HFF-Myc (cell line): Measurements from ENCODE around the gene SLC39A3.

ENCODE experiments used
- DNase-seq: peaks from one replicate; pipeline ENCODE4 v3.0.0-alpha.2; 2011; ENCODE audit warnings: low read depth; ENCODE audit errors: extremely low read depth
- H3K4me3 ChIP-seq: replicated peaks from 2 replicates; pipeline ENCODE4 v1.5.1; 2011; ENCODE audit warnings: low read depth, mild to moderate bottlenecking, control low read depth, low read length
- TF ChIP-seq, protein P1 (sequence below): IDR thresholded peaks from 2 replicates; pipeline ENCODE4 v1.5.1; 2012; ENCODE audit warnings: mild to moderate bottlenecking, low read depth, low read length, control low read depth; ENCODE audit errors: missing control alignments

SLC39A3 gene

GRCh38 chr19:2782329-2782935 is 42.6 kb upstream of the SLC39A3 start:
- TF ChIP-seq, protein P1, sequence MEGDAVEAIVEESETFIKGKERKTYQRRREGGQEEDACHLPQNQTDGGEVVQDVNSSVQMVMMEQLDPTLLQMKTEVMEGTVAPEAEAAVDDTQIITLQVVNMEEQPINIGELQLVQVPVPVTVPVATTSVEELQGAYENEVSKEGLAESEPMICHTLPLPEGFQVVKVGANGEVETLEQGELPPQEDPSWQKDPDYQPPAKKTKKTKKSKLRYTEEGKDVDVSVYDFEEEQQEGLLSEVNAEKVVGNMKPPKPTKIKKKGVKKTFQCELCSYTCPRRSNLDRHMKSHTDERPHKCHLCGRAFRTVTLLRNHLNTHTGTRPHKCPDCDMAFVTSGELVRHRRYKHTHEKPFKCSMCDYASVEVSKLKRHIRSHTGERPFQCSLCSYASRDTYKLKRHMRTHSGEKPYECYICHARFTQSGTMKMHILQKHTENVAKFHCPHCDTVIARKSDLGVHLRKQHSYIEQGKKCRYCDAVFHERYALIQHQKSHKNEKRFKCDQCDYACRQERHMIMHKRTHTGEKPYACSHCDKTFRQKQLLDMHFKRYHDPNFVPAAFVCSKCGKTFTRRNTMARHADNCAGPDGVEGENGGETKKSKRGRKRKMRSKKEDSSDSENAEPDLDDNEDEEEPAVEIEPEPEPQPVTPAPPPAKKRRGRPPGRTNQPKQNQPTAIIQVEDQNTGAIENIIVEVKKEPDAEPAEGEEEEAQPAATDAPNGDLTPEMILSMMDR: no peak
- DNase-seq: no peak
- peak overlapping the region; percentile 92 for H3K4me3 ChIP-seq

GRCh38 chr19:2780284-2780683 is 40.5 kb upstream of the SLC39A3 start:
- no peak for DNase-seq
- H3K4me3 ChIP-seq: peak overlapping the region; percentile 92
- TF ChIP-seq, protein P1: no peak

DNA sequence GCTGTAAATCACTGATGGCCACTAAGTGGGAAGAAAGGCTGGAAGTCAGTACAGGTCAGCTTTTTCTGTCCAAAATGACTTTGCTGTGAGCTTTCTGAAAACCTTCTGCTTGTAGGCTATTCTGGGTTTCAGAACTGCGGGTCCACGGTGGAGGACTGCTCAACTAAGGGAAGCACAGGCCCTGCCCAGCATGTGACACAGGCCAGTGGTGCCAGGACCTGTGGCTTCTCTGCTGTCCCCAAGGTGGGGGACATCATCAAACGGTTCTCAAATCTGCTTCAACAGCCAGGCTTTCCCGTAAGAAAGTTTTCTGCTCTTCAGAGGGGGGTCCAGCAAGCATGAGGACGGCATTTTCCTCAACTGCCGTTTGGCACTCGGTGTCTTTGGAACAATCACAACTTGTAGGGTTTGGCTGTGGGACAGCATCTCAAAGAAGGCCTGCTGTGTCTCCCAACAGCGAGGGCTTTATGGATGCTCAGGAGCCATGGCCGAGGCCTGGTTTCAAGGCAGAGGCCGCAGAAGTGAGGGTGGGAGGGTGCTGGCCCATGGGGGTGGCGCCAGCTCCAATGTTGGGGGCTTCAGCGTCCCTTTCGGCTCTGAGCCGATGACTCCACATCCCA is 39.4 kb upstream of the SLC39A3 start:
- DNase-seq: no peak
- no peak overlapping the region for H3K4me3 ChIP-seq
- TF ChIP-seq, protein P1: no peak

DNA sequence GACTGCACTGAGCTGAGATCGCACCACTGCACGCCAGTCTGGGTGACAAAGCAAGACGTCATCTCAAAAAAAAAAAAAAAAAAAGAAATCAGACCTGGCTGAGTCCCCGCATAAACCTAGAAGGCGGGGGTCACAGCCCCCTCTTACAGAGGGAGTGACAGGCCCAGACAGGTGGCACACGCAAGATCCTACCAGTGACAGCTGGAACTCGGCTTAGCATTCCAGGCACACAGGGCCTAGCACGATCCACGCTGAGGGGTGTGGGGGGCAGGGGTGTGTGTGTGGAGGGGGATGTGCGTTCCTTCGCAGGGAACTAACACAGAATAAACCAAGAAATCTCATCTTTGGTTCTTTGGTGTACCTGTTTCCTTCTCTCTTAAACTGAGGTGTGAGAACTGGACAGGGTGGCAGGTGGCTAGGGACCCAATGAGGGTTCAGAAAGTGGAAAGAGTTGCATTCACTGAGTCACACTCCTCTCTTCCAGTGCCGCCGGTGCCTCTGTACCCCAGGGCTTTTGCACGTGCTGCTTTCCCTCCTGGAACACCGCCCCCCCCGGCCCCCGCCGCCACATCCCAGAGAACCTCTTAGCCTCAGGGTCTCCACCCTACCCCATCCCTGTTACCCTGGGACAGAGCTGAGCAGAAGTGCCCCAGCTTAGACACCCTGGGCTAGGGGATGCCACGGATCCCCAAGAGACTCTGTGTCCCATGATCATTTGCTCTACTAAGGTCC is 38.3 kb upstream of the SLC39A3 start:
- TF ChIP-seq, protein P1: no peak
- DNase-seq: no peak
- H3K4me3 ChIP-seq: no peak overlapping the region

DNA sequence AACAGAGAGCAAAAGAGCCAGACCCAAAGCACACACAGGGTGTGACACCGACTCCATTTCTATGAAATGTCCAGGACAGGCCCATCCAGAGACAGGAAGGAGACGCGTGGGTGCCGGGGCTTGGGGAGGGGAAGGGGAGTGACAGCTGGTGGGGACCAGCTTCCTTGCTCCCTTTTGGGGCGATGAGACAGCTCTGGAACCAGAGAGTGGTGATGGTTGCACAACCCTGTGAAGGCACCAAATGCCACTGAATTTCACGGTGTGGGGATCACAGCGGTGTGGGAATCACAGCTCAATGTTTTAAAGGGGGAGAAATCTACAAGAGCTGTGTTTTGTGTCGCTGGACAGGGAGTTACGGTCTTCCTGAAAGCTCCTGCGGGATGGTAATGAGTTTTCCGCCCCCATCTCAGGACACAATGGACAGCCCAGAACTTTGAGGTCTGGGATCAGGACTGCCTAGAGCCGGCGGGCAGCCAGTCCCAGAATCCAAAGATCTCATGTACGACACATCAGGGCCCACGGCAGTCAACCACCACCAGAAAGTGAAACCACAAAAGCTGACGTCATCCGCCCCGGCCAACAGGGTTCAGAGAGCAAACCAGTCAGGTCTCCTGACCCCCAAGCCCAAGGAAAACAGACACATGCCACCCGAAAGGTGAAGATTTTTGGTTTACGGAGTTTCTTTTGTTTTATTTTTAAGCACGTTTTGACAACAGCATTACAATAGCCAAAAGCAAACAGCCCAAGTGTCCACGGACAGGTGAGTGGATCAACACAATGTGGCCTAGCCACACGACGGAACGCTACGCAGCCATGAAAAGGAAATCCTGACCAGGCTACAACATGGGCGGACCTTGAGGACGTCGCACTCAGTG is 36.0 kb upstream of the SLC39A3 start:
- no peak for DNase-seq
- H3K4me3 ChIP-seq: no peak overlapping the region
- TF ChIP-seq, protein P1: no peak

DNA sequence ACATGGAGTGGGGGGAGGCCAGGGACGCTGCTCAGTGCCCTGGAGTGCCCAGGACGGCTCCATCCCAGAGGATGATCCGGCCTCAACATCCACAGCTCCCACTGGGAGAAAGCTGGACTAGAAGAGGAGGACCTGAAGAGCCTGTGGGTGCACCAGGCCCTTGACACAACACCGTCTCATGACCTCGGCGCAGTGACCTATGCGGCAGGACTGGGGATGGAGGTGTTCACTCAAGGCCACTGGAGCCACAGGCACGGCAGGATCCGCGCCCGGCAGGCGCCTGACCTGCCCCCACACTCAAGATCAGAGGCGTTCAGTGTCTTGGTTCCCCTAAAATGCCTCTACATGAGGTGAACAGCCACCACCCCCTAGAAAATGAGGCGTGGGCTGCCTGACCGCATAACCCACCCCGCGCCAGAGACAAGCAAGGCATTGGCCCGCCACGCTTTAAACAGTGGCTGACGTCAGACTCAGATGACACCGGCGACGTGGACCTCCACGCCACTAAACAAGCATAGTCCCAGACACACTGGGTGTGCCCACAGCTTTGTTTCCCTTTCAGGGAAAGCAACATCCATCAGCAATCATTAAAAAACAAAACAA is 35.2 kb upstream of the SLC39A3 start:
- H3K4me3 ChIP-seq: no peak overlapping the region
- no peak for DNase-seq
- TF ChIP-seq, protein P1: no peak
